ENCODE data around the gene ZC3H7B.

ZC3H7B gene

GRCh38 chr22:41353862-41354575 is 52.7 kb downstream of the ZC3H7B start:
- no peak for DNase-seq (ENCODE audit: low read depth)
- H3K4me3 ChIP-seq (ENCODE audit: low read depth, low read length) = no peak overlapping the region
- TF ChIP-seq POLR2A (IDR thresholded peaks at IDR 0.05; ENCODE audit: extremely low read depth, insufficient read length) = no peak
- TF ChIP-seq, protein P1, sequence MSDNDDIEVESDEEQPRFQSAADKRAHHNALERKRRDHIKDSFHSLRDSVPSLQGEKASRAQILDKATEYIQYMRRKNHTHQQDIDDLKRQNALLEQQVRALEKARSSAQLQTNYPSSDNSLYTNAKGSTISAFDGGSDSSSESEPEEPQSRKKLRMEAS (IDR thresholded peaks at IDR 0.05; ENCODE audit: low read depth, low read length) = no peak
- TF ChIP-seq MYC (IDR thresholded peaks at IDR 0.05; ENCODE audit: low read depth, low read length) = no peak
- TF ChIP-seq, protein P2, sequence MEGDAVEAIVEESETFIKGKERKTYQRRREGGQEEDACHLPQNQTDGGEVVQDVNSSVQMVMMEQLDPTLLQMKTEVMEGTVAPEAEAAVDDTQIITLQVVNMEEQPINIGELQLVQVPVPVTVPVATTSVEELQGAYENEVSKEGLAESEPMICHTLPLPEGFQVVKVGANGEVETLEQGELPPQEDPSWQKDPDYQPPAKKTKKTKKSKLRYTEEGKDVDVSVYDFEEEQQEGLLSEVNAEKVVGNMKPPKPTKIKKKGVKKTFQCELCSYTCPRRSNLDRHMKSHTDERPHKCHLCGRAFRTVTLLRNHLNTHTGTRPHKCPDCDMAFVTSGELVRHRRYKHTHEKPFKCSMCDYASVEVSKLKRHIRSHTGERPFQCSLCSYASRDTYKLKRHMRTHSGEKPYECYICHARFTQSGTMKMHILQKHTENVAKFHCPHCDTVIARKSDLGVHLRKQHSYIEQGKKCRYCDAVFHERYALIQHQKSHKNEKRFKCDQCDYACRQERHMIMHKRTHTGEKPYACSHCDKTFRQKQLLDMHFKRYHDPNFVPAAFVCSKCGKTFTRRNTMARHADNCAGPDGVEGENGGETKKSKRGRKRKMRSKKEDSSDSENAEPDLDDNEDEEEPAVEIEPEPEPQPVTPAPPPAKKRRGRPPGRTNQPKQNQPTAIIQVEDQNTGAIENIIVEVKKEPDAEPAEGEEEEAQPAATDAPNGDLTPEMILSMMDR (IDR thresholded peaks at IDR 0.05; ENCODE audit: low read depth, low read length) = no peak

DNA sequence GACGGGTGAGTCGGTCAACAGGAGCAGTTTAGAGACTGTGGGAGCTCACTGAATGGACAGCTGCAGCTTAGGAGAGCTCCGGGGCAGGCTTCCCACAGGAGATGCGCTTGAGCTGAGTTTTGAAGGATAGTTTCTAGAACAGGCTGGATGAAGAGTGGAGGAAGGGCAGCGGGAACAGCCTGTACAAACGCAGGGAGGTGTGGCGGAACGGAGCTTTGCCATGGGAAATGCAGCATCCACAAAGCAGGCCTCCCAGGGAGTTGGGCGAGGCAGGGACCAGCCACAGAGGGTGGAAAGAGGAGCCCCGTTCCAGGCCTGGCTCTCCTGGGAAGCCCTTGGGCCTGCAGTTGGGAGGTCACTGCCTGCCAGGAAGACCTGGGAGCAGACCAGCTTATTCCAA is 53.7 kb downstream of the ZC3H7B start:
- DNase-seq (ENCODE audit: low read depth) = no peak
- no peak overlapping the region for H3K4me3 ChIP-seq (ENCODE audit: low read depth, low read length)
- no peak for TF ChIP-seq MYC (IDR thresholded peaks at IDR 0.05; ENCODE audit: low read depth, low read length)
- TF ChIP-seq, protein P2 (IDR thresholded peaks at IDR 0.05; ENCODE audit: low read depth, low read length) = no peak
- no peak for TF ChIP-seq POLR2A (IDR thresholded peaks at IDR 0.05; ENCODE audit: extremely low read depth, insufficient read length)
- TF ChIP-seq, protein P1 (IDR thresholded peaks at IDR 0.05; ENCODE audit: low read depth, low read length) = no peak

DNA sequence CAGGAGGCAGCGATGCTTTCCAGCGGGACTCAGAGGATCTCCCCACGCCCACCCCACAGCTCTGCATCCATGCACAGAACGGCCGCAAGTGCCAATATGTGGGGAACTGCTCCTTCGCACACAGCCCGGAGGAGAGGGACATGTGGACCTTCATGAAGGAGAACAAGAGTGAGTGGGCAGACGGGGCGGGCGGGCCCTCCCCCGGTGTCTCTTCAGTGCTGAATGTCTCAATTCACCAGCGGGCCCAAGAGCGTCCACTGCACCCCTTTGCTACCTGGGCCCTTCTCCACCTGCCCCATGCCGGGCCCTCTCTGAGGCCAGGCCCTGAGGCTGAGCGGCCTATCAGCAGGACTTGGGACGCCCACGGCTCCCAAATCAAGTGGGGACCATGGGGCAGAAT is 54.6 kb downstream of the ZC3H7B start:
- H3K4me3 ChIP-seq (ENCODE audit: low read depth, low read length) = no peak overlapping the region
- TF ChIP-seq POLR2A (IDR thresholded peaks at IDR 0.05; ENCODE audit: extremely low read depth, insufficient read length) = no peak
- TF ChIP-seq, protein P1 (IDR thresholded peaks at IDR 0.05; ENCODE audit: low read depth, low read length) = no peak
- TF ChIP-seq, protein P2 (IDR thresholded peaks at IDR 0.05; ENCODE audit: low read depth, low read length) = no peak
- TF ChIP-seq MYC (IDR thresholded peaks at IDR 0.05; ENCODE audit: low read depth, low read length) = no peak
- DNase-seq (ENCODE audit: low read depth) = no peak

GRCh38 chr22:41356430-41357028 is 55.2 kb downstream of the ZC3H7B start:
- DNase-seq (ENCODE audit: low read depth) = no peak
- no peak overlapping the region for H3K4me3 ChIP-seq (ENCODE audit: low read depth, low read length)
- TF ChIP-seq, protein P2 (IDR thresholded peaks at IDR 0.05; ENCODE audit: low read depth, low read length) = no peak
- TF ChIP-seq MYC (IDR thresholded peaks at IDR 0.05; ENCODE audit: low read depth, low read length) = no peak
- TF ChIP-seq, protein P1 (IDR thresholded peaks at IDR 0.05; ENCODE audit: low read depth, low read length) = no peak

DNA sequence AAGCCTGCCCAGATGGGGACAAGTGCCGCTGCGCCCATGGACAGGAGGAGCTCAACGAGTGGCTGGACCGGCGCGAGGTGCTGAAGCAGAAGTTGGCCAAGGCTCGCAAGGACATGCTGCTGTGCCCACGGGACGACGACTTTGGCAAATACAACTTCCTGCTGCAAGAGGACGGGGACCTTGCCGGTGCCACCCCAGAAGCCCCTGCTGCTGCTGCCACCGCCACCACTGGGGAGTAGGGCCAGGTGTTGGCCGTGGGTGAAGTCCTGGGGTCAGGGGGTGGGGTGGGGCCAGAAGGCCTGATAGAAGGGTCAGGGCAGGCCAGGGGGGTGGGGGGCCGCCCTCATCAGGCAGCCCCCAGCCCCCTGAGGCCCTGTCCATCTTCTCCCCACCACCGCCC is 55.9 kb downstream of the ZC3H7B start:
- no peak overlapping the region for H3K4me3 ChIP-seq (ENCODE audit: low read depth, low read length)
- TF ChIP-seq POLR2A (IDR thresholded peaks at IDR 0.05; ENCODE audit: extremely low read depth, insufficient read length) = no peak
- TF ChIP-seq, protein P2 (IDR thresholded peaks at IDR 0.05; ENCODE audit: low read depth, low read length) = no peak
- TF ChIP-seq, protein P1 (IDR thresholded peaks at IDR 0.05; ENCODE audit: low read depth, low read length) = no peak
- no peak for TF ChIP-seq MYC (IDR thresholded peaks at IDR 0.05; ENCODE audit: low read depth, low read length)
- DNase-seq (ENCODE audit: low read depth) = no peak

Data from NB4 (cell line).